GM18505 (cell line): ENCODE results near the gene SPAG16.
"Not testable (repeated sequence)": the region's sequence is repeated elsewhere in the genome, so short reads cannot be mapped to it uniquely, and the experiment has no call there.

Experiments
- ATAC-seq: cut with Tn5 transposase; IDR thresholded peaks from one replicate; pipeline ENCODE4 v1.9.1; 2021; ENCODE audit not compliant: unreplicated experiment
- POLR2A ChIP-seq: IDR thresholded peaks from 4 replicates; pipeline ENCODE4 v1.6.1; 2011; ENCODE audit warnings: borderline replicate concordance; ENCODE audit not compliant: insufficient read depth, insufficient read length; ENCODE audit errors: extremely low read depth

The SPAG16 gene

GRCh38 chr2:213689585-213689984, 405.3 kb downstream of the SPAG16 start:
- ATAC-seq = no peak
- TF ChIP-seq POLR2A = no peak

DNA sequence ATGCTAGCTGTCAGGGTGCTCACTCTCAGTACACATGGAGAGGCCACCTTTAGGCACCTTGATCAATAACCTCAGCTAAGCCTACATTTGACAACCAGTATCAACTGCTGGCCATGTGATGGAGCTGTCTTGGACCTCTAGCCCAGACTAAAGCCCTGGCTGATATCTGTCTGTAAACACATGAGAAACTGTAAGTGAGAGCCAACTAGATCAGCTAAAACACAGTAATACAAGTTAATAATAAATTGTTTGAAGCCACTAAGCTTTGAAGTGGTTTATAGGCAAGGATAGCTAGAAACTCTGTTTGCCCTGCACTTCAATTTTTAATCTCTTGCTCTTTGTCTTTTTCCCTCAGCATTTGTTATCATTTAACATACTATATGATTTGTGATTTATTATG, 407.1 kb downstream of the SPAG16 start:
- no peak for TF ChIP-seq POLR2A
- no peak for ATAC-seq

GRCh38 chr2:213696442-213696841, 412.2 kb downstream of the SPAG16 start:
- ATAC-seq = peak; percentile 71
- TF ChIP-seq POLR2A = no peak

- ATAC-seq = not testable (repeated sequence)
Observed at GRCh38 chr2:213701365-213701764, 417.1 kb downstream of the SPAG16 start.

DNA sequence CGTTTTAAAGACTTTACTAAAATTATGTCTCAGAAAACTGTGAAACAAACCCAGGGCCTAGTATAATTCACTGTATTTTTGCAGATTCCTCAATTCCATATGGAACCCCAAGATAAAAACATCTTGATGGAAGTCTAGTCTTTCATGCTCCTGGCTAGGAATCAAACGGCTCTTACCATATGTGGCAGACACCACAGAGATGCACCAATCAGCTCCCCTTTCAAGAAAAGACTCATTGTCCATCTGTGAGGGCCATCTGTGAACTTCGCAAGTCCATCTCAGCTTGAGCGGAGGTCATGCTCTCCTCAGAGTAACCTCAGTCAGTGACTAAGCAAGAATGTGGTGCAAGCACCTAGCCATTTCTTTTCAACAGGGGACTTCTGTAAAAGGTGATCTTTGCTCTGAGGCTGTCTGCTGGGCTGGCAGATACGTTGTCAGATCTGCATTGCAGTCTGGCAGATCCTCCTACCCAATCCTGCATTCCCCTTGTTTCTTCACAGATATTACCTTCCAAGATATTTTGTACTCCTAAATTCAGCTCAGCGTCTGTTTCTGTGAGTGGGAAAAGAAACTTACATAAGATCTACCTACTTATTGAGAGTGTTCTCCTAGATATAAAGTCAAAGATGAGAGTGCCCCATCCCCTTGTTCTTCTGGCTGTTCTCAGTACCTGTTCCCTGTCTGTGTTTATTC, 419.3 kb downstream of the SPAG16 start:
- ATAC-seq = no peak
- no peak for TF ChIP-seq POLR2A

GRCh38 chr2:213710164-213710563, 425.9 kb downstream of the SPAG16 start:
- TF ChIP-seq POLR2A = no peak
- ATAC-seq = no peak

GRCh38 chr2:213718411-213718810, 434.1 kb downstream of the SPAG16 start:
- ATAC-seq = not testable (repeated sequence)

- ATAC-seq = no peak
Observed at GRCh38 chr2:213722565-213722964, 438.3 kb downstream of the SPAG16 start.

DNA sequence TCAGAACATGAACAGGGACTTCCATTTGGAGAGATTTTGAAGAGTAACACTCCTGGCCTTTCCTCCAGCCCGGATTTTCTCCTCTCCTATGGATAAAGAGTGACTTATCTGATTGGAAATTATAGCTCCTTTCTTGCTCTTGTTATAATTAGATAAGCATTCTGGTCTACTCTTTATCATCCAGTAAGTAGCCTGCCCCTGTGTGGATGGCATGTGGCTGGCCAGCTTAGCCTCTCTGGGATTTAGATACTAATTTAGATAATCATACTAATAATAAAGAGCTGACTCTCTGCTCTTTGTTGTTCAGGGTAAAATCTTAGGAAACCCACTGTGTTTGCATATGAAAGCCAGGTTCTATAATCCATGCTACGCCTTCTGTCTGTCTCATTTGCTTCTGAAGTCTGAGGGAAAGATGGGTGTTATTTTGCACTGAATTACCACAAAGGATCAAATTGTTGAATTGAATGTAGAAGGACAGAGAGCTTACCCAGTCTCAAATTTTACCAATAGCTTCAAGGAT, 438.8 kb downstream of the SPAG16 start:
- ATAC-seq = no peak
- TF ChIP-seq POLR2A = no peak

More at GRCh38 chr2:213722565-213722964, 438.3 kb downstream of the SPAG16 start:
- TF ChIP-seq POLR2A = no peak

DNA sequence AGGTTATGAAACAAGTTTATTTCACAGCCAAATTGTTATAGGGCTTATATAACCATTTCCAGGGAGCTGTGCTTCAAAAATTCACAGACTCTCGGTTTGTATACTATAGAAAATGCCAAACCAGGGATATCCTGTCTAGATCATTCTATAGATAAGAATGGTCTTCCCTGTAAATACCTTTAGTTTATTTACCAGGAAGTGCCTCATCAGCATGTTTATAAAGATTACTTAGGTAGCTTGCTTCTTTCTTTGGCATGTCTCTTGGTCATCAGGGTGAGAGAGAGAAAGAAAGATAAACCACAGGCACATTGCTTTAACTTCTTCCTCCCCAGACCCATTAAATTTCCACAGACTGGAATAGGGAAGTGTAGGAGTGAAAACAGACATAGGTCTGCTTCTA, 439.4 kb downstream of the SPAG16 start:
- TF ChIP-seq POLR2A = no peak
- no peak for ATAC-seq

DNA sequence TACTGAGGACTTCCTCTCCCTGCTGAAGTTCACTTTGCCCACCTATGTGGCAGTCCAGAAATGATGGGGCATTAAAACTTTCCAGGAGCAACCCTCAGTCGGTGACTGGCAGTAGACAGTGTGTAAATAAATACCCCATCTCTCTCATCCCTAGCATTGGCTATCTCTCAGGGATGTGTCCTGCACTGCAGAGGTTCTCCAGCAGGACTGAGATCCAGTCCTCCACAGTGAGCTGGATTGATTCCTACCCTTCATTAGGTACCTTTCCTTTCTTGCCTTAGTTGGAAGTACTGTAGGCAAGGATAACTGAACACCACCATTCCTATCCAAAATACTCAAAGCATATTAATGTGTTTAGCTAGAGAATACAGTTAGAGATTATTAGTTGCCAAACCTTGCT, 441.8 kb downstream of the SPAG16 start:
- TF ChIP-seq POLR2A = no peak
- no peak for ATAC-seq

GRCh38 chr2:213733893-213734292, 449.6 kb downstream of the SPAG16 start:
- ATAC-seq = peak; percentile 96
- TF ChIP-seq POLR2A = no peak

DNA sequence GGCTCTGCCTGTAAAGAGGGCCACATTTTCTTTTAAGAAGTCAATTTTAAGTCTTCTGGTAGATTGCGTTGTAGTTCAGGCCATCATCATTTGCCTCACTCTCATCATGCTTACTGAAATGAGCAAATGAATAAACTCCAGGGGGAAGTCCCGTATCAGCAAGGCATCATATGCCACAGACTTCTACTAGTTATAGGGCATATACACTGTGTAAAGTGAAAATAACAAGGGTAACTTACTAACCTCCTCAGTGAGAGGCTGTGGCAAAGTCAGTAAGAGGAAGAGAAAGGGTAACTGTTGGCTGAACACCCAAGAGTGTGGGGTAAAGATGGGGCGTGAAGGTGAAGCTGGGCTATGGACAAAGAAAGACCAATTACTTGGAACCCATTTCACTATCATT, 456.2 kb downstream of the SPAG16 start:
- TF ChIP-seq POLR2A = no peak
- peak; percentile 92 for ATAC-seq

DNA sequence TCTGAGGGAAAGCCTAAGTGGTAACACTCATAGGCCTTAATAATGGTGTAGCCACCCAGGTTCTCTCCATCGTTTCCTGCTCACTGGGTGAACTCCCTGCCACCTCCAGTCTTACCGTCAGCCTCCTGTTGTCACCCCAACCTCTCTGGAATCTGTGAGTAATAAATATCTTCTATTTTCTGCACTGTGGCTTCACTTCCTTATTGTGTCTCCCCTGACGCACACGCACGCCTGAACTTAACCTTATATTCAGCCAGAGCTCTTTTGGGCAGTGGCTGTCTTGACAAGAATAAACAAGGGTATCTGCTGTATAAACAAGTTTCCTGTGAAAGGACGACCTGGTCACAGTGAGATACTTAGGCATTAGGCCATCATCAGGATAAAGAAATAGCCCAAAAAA, 467.2 kb downstream of the SPAG16 start:
- peak; percentile 86 for ATAC-seq
- TF ChIP-seq POLR2A = no peak

DNA sequence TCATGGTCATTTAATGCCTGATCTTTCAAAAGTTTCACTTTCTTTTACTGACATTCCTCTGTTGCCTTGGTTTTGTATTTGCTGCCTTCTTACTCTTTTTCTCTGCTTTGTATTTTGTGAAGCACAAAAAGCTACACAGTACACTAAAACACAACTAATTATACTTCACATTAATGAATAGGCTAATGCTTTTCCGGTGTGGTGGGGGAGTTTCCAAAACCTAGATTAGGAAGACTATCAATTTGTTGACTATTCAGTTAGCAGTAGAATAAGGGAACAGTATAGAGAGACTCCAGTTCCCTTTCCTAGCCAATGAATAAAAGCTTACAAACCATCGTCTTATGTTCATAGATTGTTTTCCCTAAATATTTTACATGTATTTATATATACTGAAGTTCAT, 468.3 kb downstream of the SPAG16 start:
- ATAC-seq = no peak
- no peak for TF ChIP-seq POLR2A
